GM12875 (cell line): ENCODE measurements around the gene GLRA3.
"Not testable (repeated sequence)": the region's sequence is repeated elsewhere in the genome, so short reads cannot be mapped to it uniquely, and the experiment has no call there.

Experiments
- H3K4me3 ChIP-seq: one replicate; pipeline ENCODE4 v1.5.1; 2011; ENCODE audit warnings: low read depth, low read length, control low read depth
- TF ChIP-seq, protein P1 (sequence below): IDR thresholded peaks from 2 replicates; pipeline ENCODE4 v1.5.1; 2011; ENCODE audit warnings: low read depth, mild to moderate bottlenecking, control low read depth, inconsistent platforms, low read length, moderate library complexity, borderline replicate concordance; ENCODE audit not compliant: insufficient read depth

GLRA3 gene

DNA sequence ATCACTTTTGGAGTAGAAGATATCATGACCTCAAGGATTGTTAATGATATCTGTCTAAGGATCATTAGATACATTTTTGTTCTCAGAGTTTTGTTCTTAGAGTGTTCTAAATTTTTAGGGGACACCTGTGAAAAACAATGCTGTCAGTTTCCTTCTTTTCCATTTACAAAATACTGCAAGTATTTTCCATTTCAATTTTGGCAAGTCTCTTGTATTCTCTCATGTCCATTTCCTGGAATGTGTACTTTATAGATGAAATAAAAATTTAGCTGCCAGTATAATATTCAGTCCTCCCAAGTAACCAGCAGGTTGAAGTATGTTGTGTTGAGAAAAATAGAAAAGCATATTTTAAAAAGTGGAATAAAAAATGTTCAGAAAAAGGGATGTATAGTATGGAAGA, 188.9 kb downstream of the GLRA3 start:
- no peak overlapping the region for H3K4me3 ChIP-seq
- TF ChIP-seq, protein P1, sequence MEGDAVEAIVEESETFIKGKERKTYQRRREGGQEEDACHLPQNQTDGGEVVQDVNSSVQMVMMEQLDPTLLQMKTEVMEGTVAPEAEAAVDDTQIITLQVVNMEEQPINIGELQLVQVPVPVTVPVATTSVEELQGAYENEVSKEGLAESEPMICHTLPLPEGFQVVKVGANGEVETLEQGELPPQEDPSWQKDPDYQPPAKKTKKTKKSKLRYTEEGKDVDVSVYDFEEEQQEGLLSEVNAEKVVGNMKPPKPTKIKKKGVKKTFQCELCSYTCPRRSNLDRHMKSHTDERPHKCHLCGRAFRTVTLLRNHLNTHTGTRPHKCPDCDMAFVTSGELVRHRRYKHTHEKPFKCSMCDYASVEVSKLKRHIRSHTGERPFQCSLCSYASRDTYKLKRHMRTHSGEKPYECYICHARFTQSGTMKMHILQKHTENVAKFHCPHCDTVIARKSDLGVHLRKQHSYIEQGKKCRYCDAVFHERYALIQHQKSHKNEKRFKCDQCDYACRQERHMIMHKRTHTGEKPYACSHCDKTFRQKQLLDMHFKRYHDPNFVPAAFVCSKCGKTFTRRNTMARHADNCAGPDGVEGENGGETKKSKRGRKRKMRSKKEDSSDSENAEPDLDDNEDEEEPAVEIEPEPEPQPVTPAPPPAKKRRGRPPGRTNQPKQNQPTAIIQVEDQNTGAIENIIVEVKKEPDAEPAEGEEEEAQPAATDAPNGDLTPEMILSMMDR = no peak

DNA sequence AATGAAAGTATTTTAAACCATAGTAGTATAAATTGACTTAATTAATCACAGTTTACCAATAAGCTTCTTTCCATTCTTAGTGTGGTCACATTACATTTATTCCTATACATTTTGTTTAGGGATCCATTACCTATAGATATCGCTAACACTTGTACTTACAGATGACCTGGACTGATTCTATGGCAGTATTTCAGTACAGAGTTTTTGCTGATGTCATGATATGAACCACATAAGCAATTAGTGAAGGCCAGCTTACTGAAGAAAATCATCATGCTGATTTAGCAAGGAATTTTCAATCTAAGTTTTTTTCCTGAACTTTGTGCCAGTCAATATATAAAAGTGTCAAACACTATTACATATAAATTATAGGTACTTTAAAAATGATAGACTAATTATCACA, 193.3 kb downstream of the GLRA3 start:
- TF ChIP-seq, protein P1 = no peak
- H3K4me3 ChIP-seq = no peak overlapping the region

DNA sequence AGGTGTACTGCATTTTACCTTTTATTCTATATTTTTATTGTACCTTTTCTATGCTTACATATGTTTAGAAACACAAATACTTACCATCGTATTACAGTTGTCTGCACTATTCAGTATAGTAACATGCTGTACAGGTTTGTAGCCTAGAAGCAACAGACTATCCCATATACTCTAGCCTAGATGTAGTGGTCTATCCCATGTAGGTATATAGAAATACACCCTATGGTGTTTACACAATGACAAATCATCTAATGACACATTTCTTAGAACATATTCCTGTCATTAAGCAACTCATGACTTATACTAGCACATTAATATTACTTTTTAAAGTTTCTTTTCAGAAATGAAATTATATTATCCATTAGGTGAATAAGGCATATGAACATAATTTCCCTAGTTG, 195.6 kb downstream of the GLRA3 start:
- H3K4me3 ChIP-seq = no peak overlapping the region
- TF ChIP-seq, protein P1 = no peak

DNA sequence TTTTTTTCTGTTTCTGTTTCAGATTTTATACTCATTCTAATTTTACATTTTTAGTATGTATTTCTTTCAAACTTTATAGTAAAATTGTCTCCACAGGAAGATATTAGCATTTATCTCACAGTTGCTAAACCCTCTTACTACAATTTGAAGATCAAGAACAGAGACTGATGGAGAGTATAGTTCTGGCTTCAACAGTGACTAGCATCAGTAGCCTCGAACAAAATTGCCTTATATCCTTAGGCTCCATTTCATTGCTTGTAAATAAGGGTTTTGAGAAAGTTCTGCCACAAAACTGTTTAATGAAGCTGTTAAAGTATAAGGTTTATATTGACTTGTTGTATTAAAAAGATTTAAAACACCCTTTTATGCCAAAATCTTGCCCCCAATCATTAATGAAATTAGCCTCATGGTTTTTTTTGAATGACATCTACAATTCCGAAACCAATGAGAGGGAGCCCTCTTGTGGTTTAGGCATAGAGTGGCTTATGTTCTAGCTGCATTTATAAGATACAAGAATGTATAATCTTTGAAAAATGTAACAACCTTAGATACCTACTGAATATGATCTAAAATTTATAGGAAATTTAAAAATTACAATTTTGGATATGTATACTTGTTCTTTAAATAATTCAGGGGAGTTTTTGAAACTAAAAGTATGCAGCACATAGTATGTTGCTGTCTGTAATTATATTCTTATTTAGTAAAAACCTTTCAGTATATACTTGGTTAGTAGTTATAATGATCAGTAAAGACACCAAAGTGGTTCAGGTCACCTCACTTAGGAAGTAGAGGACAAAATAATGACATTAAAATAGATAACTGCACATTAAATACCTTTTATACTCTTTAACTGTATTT, 196.9 kb downstream of the GLRA3 start:
- TF ChIP-seq, protein P1 = peak; percentile 50; the same call in 1 of the 2 replicates
- no peak overlapping the region for H3K4me3 ChIP-seq

DNA sequence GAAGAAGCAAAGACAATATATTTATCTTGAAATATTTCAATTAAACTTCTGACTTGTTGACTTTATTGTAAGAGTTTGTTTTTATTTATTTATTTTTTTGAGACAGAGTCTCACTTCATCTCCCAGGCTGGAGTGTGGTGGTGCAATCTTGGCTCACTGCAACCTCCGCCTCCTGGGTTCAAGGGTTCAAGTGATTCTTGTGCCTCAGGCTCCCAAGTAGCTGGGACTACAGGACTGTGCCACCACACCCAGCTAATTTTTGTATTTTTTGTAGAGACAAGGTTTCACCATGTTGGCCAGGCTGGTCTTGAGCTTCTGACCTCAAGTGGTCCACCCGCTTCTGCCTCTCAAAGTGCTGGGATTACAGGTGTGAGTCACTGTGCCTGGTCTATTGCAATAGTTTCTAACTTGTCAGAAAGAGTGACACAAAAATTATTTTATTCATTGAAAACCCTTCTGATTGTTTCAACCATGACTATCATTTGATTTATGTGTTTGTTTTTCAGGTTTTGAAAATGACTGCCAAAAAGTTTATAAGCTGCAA, 199.1 kb downstream of the GLRA3 start:
- not testable (repeated sequence) for H3K4me3 ChIP-seq

DNA sequence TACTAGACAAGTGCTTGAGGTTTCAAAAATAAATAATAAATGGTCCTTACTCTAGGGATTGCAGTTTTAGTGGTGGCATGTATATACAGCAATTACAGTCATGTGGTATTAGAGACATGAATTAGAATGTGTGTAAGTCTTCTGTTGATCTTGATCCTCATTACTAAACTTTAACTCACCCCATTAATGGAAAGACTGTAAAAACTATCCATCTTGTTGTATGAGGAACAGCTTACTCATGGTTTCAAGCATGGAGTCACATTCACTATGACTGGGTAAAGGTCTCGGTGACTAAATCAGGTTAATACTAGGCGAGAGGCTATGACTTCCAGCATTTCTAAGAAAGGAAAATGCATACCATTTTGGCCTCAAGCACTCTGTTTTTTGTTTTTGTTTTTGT, 199.8 kb downstream of the GLRA3 start:
- TF ChIP-seq, protein P1 = no peak
- H3K4me3 ChIP-seq = no peak overlapping the region

DNA sequence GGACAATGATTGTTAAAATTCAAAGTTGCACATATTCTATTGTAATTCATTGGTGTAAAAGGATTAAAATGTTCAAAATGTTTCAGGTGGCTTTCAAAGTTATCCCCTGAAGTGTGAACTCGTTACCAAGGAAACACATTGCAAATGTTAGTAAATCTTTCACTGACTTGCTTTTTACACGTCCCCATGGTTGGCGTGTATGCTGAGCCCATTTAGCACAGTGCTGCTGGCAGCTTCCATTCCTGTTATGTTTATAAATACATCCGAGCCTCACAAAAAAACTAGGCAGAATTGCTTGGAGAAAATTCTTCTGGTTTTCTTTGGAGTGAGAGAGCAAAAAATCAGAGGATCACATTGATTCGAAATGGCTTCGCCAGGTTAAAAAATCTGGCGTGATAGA, 200.9 kb downstream of the GLRA3 start:
- TF ChIP-seq, protein P1 = no peak
- H3K4me3 ChIP-seq = no peak overlapping the region
